ENCODE measurements around the gene B3GALT2.

Gene B3GALT2

DNA sequence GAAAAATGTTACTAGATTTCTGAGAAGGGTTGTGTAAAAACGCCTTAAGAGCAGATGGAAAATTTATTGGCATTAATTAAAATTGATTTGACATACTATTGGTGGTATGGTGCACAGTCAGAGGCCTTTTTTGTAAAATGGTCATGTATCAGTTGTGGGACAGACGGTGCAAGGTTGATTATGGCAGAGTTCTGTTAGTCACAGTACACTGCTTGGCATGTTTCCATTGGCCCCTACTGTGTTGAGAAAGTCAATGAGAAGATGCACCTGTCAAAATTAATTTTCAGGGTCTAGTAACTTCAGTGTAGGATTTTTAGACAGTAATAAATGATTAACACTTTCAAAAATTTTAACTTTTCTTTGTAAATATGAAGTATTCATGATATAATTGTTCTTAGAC lies 4.4 kb downstream of the B3GALT2 start:
- no peak for DNase-seq

DNA sequence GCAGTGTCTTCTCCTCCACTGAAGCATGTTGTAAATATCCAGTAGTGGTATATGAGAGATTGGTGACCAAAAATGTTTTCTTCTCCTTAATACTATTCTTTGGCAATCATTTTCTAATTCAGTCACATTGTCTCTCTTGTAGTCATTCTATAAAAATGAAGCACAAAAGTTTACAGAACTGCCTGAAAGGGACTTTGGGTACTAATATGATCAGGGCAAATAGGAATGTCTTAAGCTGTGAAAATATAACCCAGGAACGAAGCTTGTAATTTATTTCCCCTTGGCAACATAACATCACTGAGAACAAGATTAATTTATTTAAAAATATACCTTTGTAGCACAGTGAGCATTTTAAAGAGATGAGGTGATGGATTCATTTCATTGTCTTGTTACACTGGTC lies 4.9 kb downstream of the B3GALT2 start:
- no peak for DNase-seq

- DNase-seq, result no peak
Measured at GRCh38 chr1:193179094-193179493, 7.3 kb downstream of the B3GALT2 start.

DNA sequence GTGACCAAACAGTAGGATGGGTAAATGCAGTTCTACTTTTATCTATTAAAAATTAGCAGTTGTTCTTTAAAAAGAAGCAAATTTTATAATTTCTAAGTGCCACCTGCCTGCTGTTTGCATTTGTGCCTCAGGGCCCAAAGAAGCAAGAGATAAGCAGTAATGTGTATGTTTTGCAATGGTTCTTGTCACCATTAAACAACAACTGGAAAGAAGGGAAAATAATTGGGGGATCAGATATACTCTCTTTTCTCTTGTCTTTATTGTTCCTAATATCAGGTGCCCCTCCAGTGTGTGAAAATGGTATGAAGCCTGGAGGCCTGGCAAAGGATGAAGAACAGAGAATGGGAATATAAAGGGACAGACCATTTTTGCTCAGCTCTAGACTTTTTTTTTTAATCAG lies 9.6 kb downstream of the B3GALT2 start:
- no peak for DNase-seq

GRCh38 chr1:193176113-193176512 lies 10.3 kb downstream of the B3GALT2 start:
- no peak for DNase-seq

GRCh38 chr1:193157360-193157759 lies 29.1 kb downstream of the B3GALT2 start:
- no peak for DNase-seq

- DNase-seq, result no peak
Measured at GRCh38 chr1:193156822-193157142, 29.6 kb downstream of the B3GALT2 start.

- no peak for DNase-seq
Measured at GRCh38 chr1:193156117-193156821, 30.1 kb downstream of the B3GALT2 start.

- no peak for DNase-seq
Measured at GRCh38 chr1:193144999-193145398, 41.4 kb downstream of the B3GALT2 start.

DNA sequence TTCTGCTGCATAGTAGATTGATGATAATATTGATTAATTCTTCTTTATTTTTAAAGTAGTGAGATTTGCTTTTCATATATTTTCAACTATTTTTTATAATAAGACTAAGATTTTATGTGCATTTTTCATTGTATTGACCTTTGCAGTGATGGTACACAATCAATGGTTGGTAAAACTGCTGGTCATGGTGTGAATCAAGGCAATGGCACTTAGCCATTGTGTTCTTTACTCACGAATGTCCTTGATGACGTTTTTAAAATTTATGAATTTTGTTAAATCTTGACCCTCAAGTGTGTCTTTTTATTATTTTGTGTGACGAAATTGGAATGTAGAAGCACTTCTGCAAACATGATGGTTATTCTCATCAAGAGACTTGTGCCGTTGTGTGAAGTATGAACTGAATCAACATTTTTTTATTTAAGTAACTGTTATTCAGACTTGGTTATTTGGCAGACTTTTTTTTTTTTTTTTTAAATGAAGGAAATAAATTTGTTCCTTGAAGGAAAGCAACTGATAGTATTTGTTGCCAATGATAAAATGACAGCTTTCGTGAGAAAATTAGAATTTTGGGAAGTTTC lies 42.0 kb downstream of the B3GALT2 start:
- DNase-seq, result no peak

DNA sequence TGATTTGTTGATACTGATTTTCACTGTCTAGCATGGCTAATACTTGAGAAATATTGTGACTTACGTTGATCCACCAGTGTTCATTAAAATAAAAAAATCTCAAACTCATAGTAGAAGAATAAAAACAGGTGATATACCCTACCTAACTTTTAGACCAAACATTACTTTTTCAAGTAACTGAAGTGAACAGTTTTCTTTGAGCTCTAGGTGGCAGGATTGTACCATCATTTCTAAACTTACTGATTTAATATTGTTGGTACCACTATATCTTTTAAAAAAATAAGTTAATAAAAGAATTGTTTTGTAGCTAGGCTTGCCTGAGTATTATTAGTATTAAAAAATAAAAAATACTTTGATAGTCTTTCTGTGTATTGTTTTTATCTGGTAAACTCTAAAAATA lies 43.1 kb downstream of the B3GALT2 start:
- DNase-seq, result no peak

DNA sequence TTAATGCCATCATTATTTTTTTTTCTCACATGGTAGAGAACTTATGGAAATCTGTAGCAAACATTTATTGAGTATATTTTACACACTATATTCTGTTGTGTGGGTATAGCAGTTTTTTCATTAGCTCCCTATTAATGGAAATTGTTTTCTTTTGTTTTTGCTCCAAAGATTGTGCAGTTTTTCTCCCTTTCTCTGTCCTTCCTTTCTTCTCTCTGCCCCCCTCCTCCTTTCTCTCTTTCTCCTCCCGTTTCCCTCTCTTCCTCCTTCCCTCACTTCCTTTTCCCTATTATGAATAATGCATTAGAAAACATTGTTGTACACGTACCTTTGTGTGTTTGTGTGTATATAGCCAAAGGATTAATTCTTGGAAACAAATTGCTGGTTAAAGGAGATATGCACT lies 44.0 kb downstream of the B3GALT2 start:
- no peak for DNase-seq

GRCh38 chr1:193141804-193142203 lies 44.6 kb downstream of the B3GALT2 start:
- DNase-seq, result no peak

GRCh38 chr1:193140254-193140653 lies 46.2 kb downstream of the B3GALT2 start:
- no peak for DNase-seq

DNA sequence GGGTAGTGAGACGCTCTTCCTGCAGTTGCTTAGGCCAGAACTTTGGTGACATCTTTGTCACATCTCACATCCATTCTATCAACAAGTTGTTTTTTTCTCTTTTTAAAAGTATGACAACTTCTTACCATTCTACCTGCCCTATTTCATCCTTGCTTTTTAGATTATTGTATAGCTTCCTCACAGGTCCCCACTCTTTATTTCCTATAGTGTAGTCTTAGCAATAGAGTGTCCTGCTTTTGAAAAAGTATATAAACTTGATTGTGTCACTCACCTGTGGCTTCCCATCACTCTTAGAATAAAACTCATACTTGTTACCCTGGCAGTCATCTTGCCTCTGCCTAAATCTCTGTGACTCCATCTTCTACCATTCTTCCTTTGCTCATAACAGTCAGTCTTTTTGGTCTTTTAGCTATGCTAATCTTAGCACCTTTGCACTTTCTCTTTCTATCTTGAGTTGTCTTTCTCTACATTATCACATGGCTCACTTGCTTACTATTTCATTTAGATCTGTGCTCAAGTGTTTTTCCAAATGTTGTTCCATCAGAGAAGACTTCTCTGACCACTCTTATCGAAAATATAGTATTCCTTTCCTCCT lies 55.0 kb downstream of the B3GALT2 start:
- DNase-seq, result no peak

Data from activated CD8-positive, alpha-beta memory T cell treated with anti-CD3 and anti-CD28 coated beads for 24 hours (primary cell).